GF-D8 (cell line): ENCODE measurements around the gene IGSF23.
A peak's percentile ranks its signal among the peaks of the same experiment; 100 is the strongest.
"Not testable (repeated sequence)": the region's sequence is repeated elsewhere in the genome, so short reads cannot be mapped to it uniquely, and the experiment has no call there.

Source experiments
- DNase-seq: peaks from one replicate; lab custom pipeline; 2025; lab: John Stamatoyannopoulos, UW

Gene IGSF23

DNA sequence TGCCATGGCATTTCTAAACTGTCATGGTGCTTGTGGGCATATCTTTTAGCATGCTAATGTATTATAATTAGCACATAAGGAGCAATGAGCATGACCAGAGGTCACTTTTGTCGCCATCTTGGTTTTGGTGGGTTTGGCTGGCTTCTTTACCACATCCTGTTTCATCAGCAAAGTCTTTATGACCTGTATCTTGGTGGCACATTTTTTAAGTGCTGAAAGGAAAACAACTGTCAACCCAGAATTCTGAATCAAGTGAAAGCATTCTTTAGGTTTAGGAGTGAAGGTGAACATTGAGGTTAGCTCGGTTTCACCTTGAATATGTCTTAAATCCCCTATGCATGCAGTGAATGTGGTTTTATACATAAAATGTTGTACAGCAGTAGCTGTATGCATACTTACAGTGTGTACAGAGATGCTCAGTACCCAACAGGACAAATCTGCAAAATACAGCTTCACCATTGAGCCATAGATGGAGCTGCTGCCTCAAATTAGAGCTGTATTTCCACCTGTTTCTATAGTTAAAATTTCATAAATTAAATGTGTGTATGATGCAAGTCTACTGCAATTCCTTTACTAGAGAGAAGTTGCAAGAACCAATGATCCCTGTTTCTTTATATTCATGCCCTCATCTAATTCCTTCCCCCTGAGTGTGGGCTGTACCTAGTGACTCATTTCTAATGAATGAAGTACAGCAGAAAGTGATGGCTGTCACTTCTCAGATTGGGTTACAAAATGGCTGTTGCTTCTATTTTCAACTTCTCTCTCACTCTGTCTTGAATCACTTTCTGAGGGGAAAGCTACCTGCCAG is 25.2 kb upstream of the IGSF23 start:
- DNase-seq: peak; percentile 88

DNA sequence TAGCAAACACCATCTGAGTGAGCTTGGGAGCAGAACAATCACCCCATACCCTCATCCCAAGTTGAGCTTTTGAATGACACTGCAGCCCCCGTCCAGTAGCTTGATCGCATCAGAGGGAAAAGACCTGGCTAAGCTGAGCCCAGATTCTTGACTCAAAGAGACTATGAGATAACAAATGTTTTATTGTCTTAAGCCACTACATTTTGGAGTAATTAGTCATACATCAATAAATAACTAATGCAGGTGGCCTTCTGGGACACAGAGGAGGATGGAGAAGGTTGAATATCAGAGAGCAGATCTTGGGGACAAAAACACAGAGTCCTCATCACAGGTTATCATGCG is 24.6 kb upstream of the IGSF23 start:
- DNase-seq: no peak

DNA sequence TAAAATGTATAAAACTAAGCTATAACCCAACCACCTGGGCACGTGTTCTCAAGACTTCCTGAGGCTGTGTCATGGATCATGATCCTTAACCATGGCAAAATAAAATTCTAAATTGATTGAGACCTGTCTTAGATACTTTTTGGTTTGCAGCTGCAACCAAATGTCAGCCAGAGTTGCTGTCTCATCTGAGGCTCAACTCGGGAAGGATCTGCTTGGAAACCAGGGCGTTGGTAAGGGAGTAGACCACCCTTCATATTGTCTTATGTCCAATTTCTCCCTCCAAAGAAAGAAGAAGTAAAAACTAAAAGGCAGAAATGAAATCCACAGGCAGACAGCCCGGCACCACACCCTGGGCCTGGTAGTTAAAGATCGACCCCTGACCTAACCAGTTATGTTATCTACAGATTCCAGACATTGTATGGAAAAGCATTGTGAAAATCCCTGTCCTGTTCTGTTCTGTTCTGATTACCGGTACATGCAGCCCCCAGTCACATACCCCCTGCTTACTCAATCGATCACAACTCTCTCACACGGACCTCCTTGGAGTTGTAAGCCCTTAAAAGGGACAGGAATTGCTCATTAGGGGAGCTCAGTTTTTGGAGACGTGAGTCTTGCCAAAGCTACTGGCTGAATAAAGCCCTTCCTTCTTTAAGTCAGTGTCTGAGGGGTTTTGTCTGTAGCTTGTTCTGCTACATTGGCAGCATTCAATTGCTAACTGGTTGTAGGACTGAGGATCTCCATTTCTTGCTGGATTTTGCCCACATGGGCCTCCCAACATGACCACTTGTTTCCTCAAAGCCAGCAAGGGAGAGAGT is 22.9 kb upstream of the IGSF23 start:
- DNase-seq: no peak

DNA sequence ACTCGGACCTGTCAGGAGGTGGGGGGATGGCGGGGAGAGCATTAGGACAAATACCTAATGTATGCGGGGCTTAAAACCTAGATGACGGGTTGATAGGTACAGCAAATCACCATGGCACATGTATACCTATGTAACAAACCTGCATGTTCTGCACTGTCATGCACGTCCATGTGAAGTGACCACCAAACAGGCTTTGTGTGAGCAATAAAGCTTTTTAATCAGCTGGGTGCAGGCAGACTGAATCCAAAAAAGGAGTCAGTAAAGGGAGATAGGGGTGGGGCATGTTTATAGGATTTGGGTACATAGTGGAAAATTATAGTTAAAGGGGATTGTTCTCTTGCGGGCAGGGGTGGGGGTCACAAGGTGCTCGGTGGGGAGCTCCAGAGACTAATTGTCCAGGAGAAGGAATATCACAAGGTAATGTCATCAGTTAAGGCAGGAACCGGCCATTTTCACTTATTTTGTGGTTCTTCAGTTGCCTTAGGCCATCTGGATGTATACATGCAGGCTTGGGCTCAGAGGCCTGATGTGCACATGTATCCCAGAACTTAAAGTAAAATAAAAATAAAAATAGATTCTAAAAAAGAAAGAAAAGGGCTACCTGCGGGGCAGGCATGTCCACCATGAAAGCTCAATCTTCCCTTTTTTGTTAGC is 21.9 kb upstream of the IGSF23 start:
- not testable (repeated sequence) for DNase-seq

DNA sequence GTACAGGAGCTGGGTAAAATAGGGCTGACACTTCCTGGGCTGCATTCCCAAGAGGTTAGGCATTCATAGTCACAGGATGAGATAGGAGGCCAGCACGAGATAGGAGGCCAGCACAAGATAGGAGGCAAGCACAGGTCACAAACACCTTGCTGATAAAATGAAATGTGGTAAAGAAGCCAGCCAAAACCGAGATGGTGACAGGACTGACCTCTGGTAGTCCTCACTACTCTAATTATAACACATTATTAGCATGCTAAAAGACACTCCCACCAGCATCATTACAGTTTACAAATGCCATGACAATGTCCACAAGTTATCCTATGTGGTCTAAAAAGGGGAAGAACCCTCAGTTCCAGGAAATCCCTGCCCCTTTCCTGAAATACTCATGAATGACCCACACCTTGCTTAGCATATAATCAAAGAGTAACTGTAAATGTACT is 20.9 kb upstream of the IGSF23 start:
- peak; percentile 35 for DNase-seq

DNA sequence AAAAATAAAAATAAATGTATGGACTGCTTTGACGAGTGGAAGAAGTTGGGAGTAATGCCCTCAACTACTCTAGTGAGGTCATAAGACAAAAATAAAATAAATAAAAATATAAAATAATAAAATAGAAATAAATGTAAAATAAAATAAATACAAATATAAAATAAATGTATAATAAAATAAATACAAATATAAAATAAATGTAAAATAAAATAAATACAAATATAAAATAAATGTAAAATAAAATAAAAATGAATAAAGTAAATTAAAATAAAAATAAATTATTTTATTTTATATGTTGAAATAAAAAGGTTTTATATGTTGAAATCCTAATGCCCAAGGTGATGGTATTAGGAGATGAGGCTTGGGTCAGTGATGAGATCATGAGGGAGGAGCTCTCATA is 20.1 kb upstream of the IGSF23 start:
- no peak for DNase-seq

DNA sequence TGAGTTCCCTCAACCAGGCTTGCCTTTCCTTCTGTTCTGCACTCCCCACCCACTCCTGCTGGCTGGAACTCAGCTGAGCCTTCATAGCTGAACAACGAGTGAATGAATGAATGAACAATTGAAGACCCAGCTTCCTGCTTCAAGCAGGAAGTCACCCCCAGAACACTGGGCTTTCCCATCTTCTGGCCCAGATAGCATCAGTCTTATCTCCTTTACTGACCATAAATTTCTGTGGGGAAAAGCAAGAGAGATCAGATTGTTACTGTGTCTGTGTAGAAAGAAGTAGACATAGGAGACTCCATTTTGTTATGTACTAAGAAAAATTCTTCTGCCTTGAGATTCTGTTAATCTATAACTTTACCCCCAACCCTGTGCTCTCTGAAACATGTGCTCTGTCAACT is 19.5 kb upstream of the IGSF23 start:
- DNase-seq: not testable (repeated sequence)

DNA sequence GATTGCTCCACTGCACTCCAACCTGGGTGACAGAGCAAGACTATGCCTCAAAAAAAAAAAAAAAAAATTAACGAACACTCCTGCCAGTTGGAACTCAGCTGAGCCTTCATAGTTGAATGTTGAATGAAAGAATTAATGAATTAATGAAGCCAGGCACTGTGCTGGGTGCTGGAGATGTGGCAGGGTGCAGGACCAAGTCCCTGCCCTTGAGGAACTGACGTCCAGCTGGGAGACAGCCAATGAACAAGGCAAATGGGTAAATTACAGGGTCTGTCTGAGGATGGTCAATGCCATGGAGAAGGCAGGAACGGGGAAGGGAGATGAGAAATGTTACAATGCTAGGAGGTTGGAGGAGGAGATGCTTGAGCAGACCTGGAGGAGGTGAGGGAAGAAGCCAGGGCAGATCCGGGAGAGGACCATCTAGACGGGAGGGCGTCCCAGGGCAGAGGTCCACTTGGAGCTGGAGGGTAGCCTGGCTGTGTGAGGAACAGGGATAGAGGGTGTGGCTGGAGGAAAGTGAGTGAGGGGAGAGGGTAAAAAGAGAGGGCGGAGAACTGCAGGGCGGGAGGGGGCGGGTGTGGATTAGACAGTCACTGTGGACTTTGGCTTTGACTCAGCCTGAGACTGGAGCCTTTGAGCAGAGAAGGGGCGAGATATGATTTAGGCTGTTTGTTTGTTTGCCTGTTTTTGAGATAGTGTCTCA is 16.8 kb upstream of the IGSF23 start:
- no peak for DNase-seq

DNA sequence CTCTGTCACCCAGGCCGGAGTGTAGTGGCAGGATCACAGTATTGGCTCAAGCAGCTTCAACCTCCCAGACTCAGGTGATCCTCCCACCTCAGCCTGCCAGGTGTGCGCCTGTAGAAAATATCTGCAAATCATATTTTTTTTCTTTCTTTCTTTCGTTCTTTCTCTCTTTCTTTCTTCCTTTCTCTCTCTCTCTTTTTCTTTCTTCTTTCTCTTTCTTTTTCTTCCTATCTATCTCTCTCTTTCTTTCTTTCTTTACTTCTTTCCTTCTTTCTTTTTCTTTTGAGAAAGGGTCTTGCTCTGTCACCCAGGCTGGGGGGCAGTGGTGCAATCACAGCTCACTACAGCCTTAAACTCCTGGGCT is 16.3 kb upstream of the IGSF23 start:
- DNase-seq: no peak

DNA sequence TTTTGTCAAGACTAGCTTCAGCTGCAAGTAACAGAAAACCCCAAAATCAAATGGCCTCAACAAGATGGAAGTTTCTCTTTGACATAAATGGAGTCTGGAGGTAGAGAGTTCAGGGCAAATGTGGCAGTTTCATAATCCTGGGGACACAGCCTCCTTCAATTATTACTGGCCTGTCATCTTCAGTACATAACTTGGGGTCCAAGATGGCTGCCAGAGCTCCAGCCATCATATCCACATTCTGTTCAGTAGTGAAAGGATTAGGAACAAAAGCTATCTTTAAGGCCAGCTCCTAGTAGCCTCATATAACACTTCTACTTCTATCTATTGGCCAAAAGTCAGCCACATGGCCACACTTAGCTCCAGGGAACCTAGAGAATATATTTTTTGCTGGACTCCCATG is 15.0 kb upstream of the IGSF23 start:
- DNase-seq: no peak

DNA sequence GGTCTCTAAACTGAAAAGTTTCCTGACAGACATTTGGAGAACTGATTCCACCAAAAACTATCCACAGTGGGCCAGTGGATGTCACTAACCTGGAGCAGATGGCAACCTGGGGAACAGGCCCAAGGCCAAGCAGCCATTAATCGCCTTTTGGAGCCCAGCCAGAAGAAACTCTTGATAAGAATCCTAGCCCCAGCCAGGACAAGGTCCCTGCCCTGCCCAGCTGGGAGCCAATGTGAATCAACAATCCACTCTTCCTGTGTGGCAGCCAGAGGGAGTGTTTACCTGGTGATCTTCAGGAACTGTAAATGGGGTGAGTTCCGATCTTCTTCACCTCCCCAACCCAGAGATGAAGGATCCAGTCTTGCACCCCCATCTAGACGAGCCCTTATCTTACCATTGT is 14.5 kb upstream of the IGSF23 start:
- DNase-seq: no peak

DNA sequence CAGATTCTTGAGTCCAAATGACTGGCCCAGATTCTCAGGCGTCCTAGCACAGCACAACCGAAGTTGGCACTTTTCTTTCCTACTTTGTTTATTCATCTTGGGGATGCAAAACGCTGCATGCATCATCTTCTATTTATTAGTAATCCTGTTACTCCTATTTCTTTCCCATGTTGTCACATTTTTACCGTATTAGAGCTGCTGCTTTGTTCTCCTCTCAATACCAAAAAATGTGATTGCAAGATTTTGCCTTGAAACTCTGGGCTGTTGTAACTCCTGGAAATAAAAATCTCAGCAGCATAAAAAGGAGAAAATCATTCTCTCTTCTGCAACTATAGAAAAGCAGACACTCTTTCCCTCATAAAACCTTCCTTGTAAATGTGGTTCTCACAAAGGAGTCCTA is 12.9 kb upstream of the IGSF23 start:
- no peak for DNase-seq

DNA sequence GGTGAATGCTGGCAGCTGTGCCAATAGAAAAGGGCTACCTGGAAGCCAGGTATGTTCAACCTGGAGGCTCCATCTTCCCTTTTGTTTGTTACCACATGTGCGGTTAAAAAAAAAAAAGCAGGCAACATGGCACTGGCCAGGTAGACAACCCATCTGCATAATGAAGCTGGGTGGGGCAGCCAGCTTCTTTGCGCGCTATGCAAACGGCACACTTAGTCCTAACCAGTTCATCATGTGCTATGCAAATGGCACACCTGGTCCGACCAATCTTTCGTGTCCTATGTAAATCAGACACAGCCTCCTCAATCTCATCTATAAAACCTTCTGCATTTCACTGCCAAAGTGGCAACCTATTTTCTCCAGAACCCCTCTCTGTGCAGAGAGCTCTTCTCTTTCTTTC is 11.3 kb upstream of the IGSF23 start:
- DNase-seq: no peak

DNA sequence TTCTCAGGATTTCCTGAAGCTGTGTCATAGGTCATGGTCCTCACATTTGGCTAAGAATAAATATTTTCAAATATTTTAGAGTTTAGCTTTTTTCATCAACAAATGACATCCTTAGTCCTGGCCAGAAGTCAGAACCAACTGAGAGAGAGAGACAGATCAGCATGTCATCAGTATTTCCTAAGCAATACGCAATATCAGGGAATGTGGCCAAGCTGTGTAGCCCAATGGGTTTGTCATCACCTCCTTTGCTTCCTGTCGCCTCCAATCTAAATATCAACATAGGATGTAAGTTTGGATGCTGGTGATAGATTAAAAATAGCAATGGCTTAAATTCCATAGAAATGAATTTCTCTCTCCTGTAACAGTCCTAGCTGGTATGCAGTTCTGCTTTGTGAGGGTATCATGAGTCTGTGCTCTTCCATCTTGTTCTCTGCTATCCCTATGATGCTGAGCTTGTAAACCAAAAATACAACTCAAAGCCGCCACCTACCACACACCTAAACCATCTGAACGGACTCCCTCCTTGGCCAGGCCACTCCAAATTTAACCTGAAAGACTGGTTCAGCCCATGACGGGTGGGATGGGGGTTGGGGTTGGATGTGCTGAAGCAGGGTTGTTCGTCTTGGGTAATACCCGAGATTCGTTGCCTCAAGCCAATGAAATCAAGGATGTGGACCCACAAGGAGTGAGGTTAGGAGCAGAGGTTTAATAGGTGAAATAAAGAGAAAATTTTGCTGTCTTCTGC is 10.0 kb upstream of the IGSF23 start:
- no peak for DNase-seq

DNA sequence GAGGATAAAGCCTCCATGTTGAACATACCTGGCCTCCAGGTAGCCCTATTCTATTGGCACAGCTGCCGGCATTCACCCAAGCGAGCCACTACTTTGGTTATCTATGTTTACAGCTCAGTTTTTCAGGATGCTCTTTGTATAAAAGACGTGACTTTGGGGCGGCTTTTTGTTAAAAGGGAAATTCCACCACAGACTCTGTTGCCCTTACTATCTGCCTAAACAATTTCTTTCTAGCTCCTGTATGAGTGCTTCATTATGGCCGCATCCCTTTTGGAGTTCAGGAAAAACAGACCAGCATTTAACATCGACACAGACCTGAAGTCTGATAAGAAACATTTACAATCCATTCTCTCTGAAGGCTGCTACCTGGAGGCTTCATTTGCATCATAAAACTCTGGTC is 9.1 kb upstream of the IGSF23 start:
- DNase-seq: no peak

DNA sequence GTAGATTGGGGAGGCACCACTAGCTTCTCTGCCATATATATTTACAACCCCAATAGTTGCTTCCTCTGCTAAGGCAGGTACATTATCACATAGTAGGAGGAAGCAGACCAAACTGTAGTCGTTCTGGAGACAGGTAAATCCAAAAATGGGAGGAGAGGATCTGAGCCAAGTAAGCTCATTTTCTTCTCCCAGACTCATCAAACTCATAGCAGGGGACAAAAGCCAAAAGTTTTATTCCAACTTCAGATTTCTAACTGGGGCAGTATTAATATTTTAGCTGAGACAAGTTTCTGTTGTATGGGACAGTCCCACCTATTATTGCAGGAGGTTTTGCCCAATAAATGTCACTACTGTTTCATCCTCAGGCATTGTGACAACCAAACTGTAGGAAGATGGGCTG is 7.8 kb upstream of the IGSF23 start:
- no peak for DNase-seq

DNA sequence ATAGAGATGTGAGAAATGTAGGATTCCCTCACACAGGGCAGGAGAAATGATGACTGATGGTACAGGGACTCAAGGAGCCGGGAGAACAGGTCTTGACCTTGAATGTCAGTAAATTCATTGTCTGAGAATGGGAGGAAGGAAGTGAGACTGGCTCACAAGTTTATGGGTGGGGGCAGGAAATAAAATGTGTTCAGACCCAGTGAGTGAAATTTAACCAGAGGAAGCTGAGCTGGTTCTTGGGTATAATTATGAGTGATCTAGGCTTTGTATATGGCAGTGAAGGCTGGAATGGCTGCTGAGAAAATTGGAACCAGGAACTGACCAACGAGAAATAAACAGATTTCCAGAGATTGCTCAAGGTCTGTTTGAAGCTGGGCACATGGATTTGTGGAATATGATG is 6.3 kb upstream of the IGSF23 start:
- peak; percentile 56 for DNase-seq

DNA sequence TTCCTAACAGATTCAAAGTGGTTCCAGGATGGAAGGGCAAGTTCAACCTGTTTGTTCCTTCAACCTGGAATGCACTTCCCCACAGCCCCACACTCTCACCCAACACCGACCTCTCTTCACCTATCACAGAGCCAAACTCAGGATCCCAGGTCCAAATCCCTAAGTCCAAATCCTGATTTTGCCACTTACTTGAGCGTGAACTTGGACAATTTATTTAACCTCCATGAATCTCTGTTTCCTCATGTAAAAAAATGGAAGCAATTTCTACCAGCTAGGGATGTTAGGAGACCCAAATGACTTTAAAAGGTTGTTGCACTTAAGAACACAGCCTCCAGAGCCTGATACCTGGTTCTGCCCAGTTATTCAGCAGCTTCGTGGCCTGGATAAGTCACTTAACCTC is 5.4 kb upstream of the IGSF23 start:
- no peak for DNase-seq

DNA sequence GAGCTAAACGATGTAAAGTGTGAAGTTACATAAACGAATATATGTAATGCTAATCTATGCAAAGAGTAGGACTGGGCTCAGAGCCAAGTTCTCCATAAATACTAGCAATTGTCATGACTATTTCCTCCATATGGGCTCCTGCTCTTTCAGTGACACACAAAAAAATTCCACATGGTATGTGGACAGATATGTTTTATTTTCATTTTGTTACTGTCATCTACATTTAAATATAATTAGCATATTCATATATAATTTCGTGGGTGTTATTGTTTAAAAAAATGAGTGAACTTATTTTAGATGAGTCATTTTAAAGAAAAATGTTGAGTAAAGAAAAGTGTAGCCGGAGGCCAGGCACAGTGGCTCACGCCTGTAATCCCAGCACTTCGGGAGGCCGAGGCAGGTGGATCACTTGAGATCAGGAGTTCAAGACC is 5.0 kb upstream of the IGSF23 start:
- DNase-seq: no peak

DNA sequence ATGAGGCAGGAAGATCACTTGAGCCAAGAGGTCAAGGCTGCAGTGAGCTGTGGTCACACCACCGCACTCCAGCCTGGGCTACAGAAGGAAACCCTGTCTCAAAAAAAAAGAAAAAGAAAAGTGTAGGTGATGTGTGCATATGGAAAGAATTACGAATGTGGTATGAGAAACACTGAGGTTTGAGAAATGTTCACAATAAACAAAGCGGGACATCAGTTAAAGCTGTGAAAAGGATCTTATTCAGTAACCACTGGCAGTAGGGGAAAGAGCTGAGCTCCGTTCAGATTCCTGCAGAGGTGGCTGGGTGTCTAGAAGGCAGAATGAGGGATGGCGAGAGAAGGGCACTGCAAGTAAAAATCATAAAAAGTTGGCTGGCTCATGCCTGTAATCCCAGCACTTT is 4.1 kb upstream of the IGSF23 start:
- DNase-seq: no peak

DNA sequence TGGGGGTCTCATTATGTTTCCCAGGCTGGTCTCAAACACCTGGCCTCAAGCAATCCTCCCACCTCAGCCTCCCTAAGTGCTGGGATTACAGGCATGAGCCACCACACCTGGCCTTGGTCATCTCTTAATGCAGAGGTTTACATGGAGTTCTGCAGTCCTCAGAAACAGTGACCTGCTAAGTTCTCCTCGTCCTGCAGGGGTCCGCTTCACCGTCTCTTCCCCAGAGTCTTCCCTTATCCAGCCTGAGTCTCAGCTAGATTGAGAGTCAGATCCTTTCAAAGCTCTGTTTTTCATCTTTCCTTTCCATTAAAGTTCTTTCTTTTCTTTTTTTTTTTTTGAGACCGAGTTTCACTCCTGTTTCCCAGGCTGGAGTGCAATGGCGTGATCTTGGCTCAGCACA is 2.9 kb upstream of the IGSF23 start:
- not testable (repeated sequence) for DNase-seq

DNA sequence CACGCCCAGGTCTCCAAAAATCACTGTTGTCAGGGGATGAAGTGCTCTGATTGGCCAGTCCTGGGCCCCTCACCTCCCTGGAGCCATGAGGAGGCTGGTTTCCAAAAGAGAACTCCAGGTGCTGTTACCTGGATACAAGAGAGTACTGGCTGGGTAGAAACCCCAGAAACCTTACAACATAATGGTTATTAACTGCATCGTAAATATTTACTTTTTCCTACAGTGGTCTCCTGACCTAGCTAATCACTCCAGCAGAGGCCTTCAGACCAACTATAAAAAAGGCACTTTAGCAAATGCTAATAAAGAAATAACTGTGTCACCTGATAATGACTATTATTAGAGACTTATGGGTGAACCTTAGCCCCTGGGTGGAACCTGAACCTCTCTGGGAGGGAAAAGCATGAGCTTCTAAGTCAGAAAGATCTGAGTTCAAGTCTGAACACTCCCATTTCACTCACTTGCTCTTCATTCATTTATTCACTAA is 1.5 kb upstream of the IGSF23 start:
- DNase-seq: no peak
